ENCODE data around the gene PDPR.
"Not testable (repeated sequence)": the region's sequence is repeated elsewhere in the genome, so short reads cannot be mapped to it uniquely, and the experiment has no call there.

- TF ChIP-seq, protein P1, sequence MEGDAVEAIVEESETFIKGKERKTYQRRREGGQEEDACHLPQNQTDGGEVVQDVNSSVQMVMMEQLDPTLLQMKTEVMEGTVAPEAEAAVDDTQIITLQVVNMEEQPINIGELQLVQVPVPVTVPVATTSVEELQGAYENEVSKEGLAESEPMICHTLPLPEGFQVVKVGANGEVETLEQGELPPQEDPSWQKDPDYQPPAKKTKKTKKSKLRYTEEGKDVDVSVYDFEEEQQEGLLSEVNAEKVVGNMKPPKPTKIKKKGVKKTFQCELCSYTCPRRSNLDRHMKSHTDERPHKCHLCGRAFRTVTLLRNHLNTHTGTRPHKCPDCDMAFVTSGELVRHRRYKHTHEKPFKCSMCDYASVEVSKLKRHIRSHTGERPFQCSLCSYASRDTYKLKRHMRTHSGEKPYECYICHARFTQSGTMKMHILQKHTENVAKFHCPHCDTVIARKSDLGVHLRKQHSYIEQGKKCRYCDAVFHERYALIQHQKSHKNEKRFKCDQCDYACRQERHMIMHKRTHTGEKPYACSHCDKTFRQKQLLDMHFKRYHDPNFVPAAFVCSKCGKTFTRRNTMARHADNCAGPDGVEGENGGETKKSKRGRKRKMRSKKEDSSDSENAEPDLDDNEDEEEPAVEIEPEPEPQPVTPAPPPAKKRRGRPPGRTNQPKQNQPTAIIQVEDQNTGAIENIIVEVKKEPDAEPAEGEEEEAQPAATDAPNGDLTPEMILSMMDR (IDR thresholded peaks at IDR 0.05; ENCODE audit: control extremely low read depth in 1 of 3, insufficient read depth in 1 of 3, low read depth in 1 of 3, low read length in 3 of 3) = not testable (repeated sequence)
- not testable (repeated sequence) for TF ChIP-seq CBX5 (IDR thresholded peaks at IDR 0.05; ENCODE audit: low read depth, low read length); RXRA (IDR thresholded peaks at IDR 0.05; ENCODE audit: insufficient read depth, low read depth, low read length); YY1 (IDR thresholded peaks at IDR 0.05; ENCODE audit: low read depth, low read length); MAFK (IDR thresholded peaks at IDR 0.05; ENCODE audit: low read depth, low read length); HDAC2 (IDR thresholded peaks at IDR 0.05; ENCODE audit: borderline replicate concordance in 1 of 2, low read depth in 2 of 2, low read length in 2 of 2); RNF2 (IDR thresholded peaks at IDR 0.05; ENCODE audit: borderline replicate concordance, low read depth, low read length, missing control alignments, poor library complexity, severe bottlenecking); KDM5A (IDR thresholded peaks at IDR 0.05; ENCODE audit: low read length); SAP30 (IDR thresholded peaks at IDR 0.05; ENCODE audit: insufficient read depth, insufficient replicate concordance, low read length); KDM1A (IDR thresholded peaks at IDR 0.05; ENCODE audit: borderline replicate concordance, low read length)
- peak; percentile 60 for TF ChIP-seq CHD1 (IDR thresholded peaks at IDR 0.05; ENCODE audit: low read depth, low read length)
- TF ChIP-seq, protein P2, sequence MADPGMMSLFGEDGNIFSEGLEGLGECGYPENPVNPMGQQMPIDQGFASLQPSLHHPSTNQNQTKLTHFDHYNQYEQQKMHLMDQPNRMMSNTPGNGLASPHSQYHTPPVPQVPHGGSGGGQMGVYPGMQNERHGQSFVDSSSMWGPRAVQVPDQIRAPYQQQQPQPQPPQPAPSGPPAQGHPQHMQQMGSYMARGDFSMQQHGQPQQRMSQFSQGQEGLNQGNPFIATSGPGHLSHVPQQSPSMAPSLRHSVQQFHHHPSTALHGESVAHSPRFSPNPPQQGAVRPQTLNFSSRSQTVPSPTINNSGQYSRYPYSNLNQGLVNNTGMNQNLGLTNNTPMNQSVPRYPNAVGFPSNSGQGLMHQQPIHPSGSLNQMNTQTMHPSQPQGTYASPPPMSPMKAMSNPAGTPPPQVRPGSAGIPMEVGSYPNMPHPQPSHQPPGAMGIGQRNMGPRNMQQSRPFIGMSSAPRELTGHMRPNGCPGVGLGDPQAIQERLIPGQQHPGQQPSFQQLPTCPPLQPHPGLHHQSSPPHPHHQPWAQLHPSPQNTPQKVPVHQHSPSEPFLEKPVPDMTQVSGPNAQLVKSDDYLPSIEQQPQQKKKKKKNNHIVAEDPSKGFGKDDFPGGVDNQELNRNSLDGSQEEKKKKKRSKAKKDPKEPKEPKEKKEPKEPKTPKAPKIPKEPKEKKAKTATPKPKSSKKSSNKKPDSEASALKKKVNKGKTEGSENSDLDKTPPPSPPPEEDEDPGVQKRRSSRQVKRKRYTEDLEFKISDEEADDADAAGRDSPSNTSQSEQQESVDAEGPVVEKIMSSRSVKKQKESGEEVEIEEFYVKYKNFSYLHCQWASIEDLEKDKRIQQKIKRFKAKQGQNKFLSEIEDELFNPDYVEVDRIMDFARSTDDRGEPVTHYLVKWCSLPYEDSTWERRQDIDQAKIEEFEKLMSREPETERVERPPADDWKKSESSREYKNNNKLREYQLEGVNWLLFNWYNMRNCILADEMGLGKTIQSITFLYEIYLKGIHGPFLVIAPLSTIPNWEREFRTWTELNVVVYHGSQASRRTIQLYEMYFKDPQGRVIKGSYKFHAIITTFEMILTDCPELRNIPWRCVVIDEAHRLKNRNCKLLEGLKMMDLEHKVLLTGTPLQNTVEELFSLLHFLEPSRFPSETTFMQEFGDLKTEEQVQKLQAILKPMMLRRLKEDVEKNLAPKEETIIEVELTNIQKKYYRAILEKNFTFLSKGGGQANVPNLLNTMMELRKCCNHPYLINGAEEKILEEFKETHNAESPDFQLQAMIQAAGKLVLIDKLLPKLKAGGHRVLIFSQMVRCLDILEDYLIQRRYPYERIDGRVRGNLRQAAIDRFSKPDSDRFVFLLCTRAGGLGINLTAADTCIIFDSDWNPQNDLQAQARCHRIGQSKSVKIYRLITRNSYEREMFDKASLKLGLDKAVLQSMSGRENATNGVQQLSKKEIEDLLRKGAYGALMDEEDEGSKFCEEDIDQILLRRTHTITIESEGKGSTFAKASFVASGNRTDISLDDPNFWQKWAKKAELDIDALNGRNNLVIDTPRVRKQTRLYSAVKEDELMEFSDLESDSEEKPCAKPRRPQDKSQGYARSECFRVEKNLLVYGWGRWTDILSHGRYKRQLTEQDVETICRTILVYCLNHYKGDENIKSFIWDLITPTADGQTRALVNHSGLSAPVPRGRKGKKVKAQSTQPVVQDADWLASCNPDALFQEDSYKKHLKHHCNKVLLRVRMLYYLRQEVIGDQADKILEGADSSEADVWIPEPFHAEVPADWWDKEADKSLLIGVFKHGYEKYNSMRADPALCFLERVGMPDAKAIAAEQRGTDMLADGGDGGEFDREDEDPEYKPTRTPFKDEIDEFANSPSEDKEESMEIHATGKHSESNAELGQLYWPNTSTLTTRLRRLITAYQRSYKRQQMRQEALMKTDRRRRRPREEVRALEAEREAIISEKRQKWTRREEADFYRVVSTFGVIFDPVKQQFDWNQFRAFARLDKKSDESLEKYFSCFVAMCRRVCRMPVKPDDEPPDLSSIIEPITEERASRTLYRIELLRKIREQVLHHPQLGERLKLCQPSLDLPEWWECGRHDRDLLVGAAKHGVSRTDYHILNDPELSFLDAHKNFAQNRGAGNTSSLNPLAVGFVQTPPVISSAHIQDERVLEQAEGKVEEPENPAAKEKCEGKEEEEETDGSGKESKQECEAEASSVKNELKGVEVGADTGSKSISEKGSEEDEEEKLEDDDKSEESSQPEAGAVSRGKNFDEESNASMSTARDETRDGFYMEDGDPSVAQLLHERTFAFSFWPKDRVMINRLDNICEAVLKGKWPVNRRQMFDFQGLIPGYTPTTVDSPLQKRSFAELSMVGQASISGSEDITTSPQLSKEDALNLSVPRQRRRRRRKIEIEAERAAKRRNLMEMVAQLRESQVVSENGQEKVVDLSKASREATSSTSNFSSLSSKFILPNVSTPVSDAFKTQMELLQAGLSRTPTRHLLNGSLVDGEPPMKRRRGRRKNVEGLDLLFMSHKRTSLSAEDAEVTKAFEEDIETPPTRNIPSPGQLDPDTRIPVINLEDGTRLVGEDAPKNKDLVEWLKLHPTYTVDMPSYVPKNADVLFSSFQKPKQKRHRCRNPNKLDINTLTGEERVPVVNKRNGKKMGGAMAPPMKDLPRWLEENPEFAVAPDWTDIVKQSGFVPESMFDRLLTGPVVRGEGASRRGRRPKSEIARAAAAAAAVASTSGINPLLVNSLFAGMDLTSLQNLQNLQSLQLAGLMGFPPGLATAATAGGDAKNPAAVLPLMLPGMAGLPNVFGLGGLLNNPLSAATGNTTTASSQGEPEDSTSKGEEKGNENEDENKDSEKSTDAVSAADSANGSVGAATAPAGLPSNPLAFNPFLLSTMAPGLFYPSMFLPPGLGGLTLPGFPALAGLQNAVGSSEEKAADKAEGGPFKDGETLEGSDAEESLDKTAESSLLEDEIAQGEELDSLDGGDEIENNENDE (IDR thresholded peaks at IDR 0.05; ENCODE audit: insufficient replicate concordance, low read length) = not testable (repeated sequence)
- TF ChIP-seq, protein P3, sequence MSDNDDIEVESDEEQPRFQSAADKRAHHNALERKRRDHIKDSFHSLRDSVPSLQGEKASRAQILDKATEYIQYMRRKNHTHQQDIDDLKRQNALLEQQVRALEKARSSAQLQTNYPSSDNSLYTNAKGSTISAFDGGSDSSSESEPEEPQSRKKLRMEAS (IDR thresholded peaks at IDR 0.05) = not testable (repeated sequence)
These were observed 48.1 kb upstream of the PDPR start for GRCh38 chr16:70065746-70066658.
